Measurements from ENCODE around the gene MON1A.

MON1A gene

GRCh38 chr3:49896345-49896744 lies 33.3 kb downstream of the MON1A start:
- Histone ChIP-seq H3F3A (ENCODE audit: insufficient read depth) (no peaks in the 10 kb centered on the region), H3K9ac (ENCODE audit: low read length) (no peak overlapping the region), H3K36me3 (ENCODE audit: low read length) (no peaks in the 10 kb centered on the region), H3K27ac (ENCODE audit: low read depth, low read length) (no peak overlapping the region), H3K9me2 (replicated peaks; ENCODE audit: insufficient read depth, low read length) (no peaks in the 10 kb centered on the region), H3K4me3 (ENCODE audit: insufficient read depth, low read length, poor library complexity, severe bottlenecking) (no peak overlapping the region), H2AFZ (ENCODE audit: low read depth, low read length, severe bottlenecking) (no peak overlapping the region), H3K9me3 (ENCODE audit: insufficient read depth, low read length) (no peaks in the 10 kb centered on the region), H4K20me1 (ENCODE audit: low read depth, low read length) (no peaks in the 10 kb centered on the region), H3K27me3 (ENCODE audit: low read length) (no peaks in the 10 kb centered on the region), H3K4me2 (ENCODE audit: low read depth, low read length, poor library complexity, severe bottlenecking) (no peak overlapping the region), H3K79me2 (ENCODE audit: insufficient read depth, low read length) (no peaks in the 10 kb centered on the region)
- no peak for TF ChIP-seq EZH2phosphoT487 (conservative IDR thresholded peaks at IDR 0.05; ENCODE audit: low read length)
- TF ChIP-seq, protein P1, sequence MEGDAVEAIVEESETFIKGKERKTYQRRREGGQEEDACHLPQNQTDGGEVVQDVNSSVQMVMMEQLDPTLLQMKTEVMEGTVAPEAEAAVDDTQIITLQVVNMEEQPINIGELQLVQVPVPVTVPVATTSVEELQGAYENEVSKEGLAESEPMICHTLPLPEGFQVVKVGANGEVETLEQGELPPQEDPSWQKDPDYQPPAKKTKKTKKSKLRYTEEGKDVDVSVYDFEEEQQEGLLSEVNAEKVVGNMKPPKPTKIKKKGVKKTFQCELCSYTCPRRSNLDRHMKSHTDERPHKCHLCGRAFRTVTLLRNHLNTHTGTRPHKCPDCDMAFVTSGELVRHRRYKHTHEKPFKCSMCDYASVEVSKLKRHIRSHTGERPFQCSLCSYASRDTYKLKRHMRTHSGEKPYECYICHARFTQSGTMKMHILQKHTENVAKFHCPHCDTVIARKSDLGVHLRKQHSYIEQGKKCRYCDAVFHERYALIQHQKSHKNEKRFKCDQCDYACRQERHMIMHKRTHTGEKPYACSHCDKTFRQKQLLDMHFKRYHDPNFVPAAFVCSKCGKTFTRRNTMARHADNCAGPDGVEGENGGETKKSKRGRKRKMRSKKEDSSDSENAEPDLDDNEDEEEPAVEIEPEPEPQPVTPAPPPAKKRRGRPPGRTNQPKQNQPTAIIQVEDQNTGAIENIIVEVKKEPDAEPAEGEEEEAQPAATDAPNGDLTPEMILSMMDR (IDR thresholded peaks at IDR 0.05; ENCODE audit: insufficient read depth, low read length, poor library complexity, severe bottlenecking): no peak

GRCh38 chr3:49895791-49896190 lies 33.8 kb downstream of the MON1A start:
- no peaks in the 10 kb centered on the region for H3K9me2 ChIP-seq (replicated peaks; ENCODE audit: insufficient read depth, low read length)

GRCh38 chr3:49889296-49889695 lies 40.3 kb downstream of the MON1A start:
- Histone ChIP-seq H3K36me3 (ENCODE audit: low read length) (no peaks in the 10 kb centered on the region), H3F3A (ENCODE audit: insufficient read depth) (no peaks in the 10 kb centered on the region), H3K9ac (ENCODE audit: low read length) (no peak overlapping the region), H3K79me2 (ENCODE audit: insufficient read depth, low read length) (no peaks in the 10 kb centered on the region), H3K27ac (ENCODE audit: low read depth, low read length) (no peak overlapping the region), H3K4me2 (ENCODE audit: low read depth, low read length, poor library complexity, severe bottlenecking) (no peak overlapping the region), H3K4me3 (ENCODE audit: insufficient read depth, low read length, poor library complexity, severe bottlenecking) (no peak overlapping the region), H3K9me2 (replicated peaks; ENCODE audit: insufficient read depth, low read length) (no peaks in the 10 kb centered on the region), H2AFZ (ENCODE audit: low read depth, low read length, severe bottlenecking) (no peak overlapping the region), H4K20me1 (ENCODE audit: low read depth, low read length) (no peaks in the 10 kb centered on the region), H3K9me3 (ENCODE audit: insufficient read depth, low read length) (no peaks in the 10 kb centered on the region), H3K27me3 (ENCODE audit: low read length) (no peaks in the 10 kb centered on the region)
- no peak for TF ChIP-seq EZH2phosphoT487 (conservative IDR thresholded peaks at IDR 0.05; ENCODE audit: low read length)
- TF ChIP-seq, protein P1 (IDR thresholded peaks at IDR 0.05; ENCODE audit: insufficient read depth, low read length, poor library complexity, severe bottlenecking): no peak

More at GRCh38 chr3:49895791-49896190, 33.8 kb downstream of the MON1A start:
- Histone ChIP-seq H3F3A (ENCODE audit: insufficient read depth) (no peaks in the 10 kb centered on the region), H2AFZ (ENCODE audit: low read depth, low read length, severe bottlenecking) (no peak overlapping the region), H3K27me3 (ENCODE audit: low read length) (no peaks in the 10 kb centered on the region), H3K9ac (ENCODE audit: low read length) (no peak overlapping the region), H3K79me2 (ENCODE audit: insufficient read depth, low read length) (no peaks in the 10 kb centered on the region), H3K27ac (ENCODE audit: low read depth, low read length) (no peak overlapping the region), H3K4me2 (ENCODE audit: low read depth, low read length, poor library complexity, severe bottlenecking) (no peak overlapping the region), H3K9me3 (ENCODE audit: insufficient read depth, low read length) (no peaks in the 10 kb centered on the region), H4K20me1 (ENCODE audit: low read depth, low read length) (no peaks in the 10 kb centered on the region), H3K4me3 (ENCODE audit: insufficient read depth, low read length, poor library complexity, severe bottlenecking) (no peak overlapping the region), H3K36me3 (ENCODE audit: low read length) (no peaks in the 10 kb centered on the region)
- TF ChIP-seq EZH2phosphoT487 (conservative IDR thresholded peaks at IDR 0.05; ENCODE audit: low read length): no peak
- TF ChIP-seq, protein P1 (IDR thresholded peaks at IDR 0.05; ENCODE audit: insufficient read depth, low read length, poor library complexity, severe bottlenecking): no peak

All from SU-DHL-6 (cell line).